GM23338 (cell line): ENCODE data around the gene CCDC186. TPM values are rescaled to one million over a fixed set of nuclear protein-coding genes. Genes with fewer than 3 reads are reported as not detected.

Experiments used
- ATAC-seq: fragments of 200-7000 bp; cut with Tn5 transposase; 3 replicates; pipeline ENCODE4 v1.9.1; 2020
- DNase-seq: peaks from one replicate; pipeline ENCODE4 v3.0.0-alpha.2; 2015; ENCODE audit warnings: low spot score
- H2AFZ ChIP-seq: fragments of 200-600 bp; sonication (generic); 2 replicates; pipeline ENCODE4 v1.8.0; 2016; ENCODE audit warnings: antibody characterized with exemption, mild to moderate bottlenecking, moderate library complexity
- H3F3A ChIP-seq: fragments of 200-600 bp; sonication (generic); replicated peaks from 2 replicates; pipeline ENCODE4 v1.8.0; 2017; ENCODE audit warnings: antibody characterized with exemption, mixed run types, low read depth
- H3K27ac ChIP-seq: fragments of 200-600 bp; sonication (generic); 2 replicates; pipeline ENCODE4 v1.6.1; 2016; ENCODE audit warnings: low read depth
- H3K27me3 ChIP-seq: fragments of 200-600 bp; sonication (generic); 2 replicates; pipeline ENCODE4 v1.8.0; 2016; ENCODE audit warnings: mild to moderate bottlenecking, mixed run types, moderate library complexity; ENCODE audit not compliant: insufficient read depth
- H3K36me3 ChIP-seq: fragments of 200-600 bp; sonication (generic); 2 replicates; pipeline ENCODE4 v1.8.0; 2016; ENCODE audit warnings: mild to moderate bottlenecking; ENCODE audit not compliant: insufficient read depth
- H3K4me1 ChIP-seq: fragments of 200-600 bp; sonication (generic); 2 replicates; pipeline ENCODE4 v1.8.0; 2016; ENCODE audit warnings: mild to moderate bottlenecking, moderate library complexity; ENCODE audit not compliant: insufficient read depth
- H3K4me2 ChIP-seq: fragments of 200-600 bp; sonication (generic); 2 replicates; pipeline ENCODE4 v1.7.1; 2017; ENCODE audit warnings: mixed run types
- H3K4me3 ChIP-seq: fragments of 200-600 bp; sonication (generic); 2 replicates; pipeline ENCODE4 v1.6.1; 2016; ENCODE audit warnings: mixed run types
- H3K79me2 ChIP-seq: fragments of 200-600 bp; sonication (generic); replicated peaks from 2 replicates; pipeline ENCODE4 v1.8.0; 2017; ENCODE audit warnings: mild to moderate bottlenecking; ENCODE audit not compliant: insufficient read depth
- H3K9me2 ChIP-seq: fragments of 200-600 bp; sonication (generic); 2 replicates; pipeline ENCODE4 v1.8.0; 2017; ENCODE audit not compliant: insufficient read depth
- H4K20me1 ChIP-seq: fragments of 200-600 bp; sonication (generic); replicated peaks from 2 replicates; pipeline ENCODE4 v1.8.0; 2017; ENCODE audit warnings: mild to moderate bottlenecking; ENCODE audit not compliant: insufficient read depth
- H3K27ac Mint-ChIP-seq: 2 replicates; pipeline ENCODE4 v1.8.0; 2020; ENCODE audit warnings: inconsistent platforms, mild to moderate bottlenecking, moderate library complexity, mixed read lengths
- H3K27me3 Mint-ChIP-seq: 3 replicates; pipeline ENCODE4 v1.8.0; 2022; ENCODE audit warnings: low read depth, mild to moderate bottlenecking, moderate library complexity, mixed read lengths, inconsistent platforms; ENCODE audit not compliant: insufficient read depth, poor library complexity
- H3K36me3 Mint-ChIP-seq: 3 replicates; pipeline ENCODE4 v1.8.0; 2021; ENCODE audit warnings: low read depth, mild to moderate bottlenecking, inconsistent platforms, moderate library complexity, mixed read lengths
- H3K4me1 Mint-ChIP-seq: 3 replicates; pipeline ENCODE4 v1.8.0; 2020; ENCODE audit warnings: mild to moderate bottlenecking, inconsistent platforms, mixed read lengths
- H3K4me3 Mint-ChIP-seq: 3 replicates; pipeline ENCODE4 v1.8.0; 2021; ENCODE audit warnings: moderate library complexity, mild to moderate bottlenecking, inconsistent platforms, mixed read lengths
- H3K9me3 Mint-ChIP-seq: 3 replicates; pipeline ENCODE4 v1.8.0; 2020; ENCODE audit warnings: moderate library complexity, mild to moderate bottlenecking, inconsistent platforms, mixed read lengths
- CREB1 ChIP-seq: fragments of 250-450 bp; sonication (Bioruptor Pico); IDR thresholded peaks from 2 replicates; pipeline ENCODE4 v1.5.0; 2020; ENCODE audit warnings: low read depth, mild to moderate bottlenecking, moderate library complexity
- ETS1 ChIP-seq: IDR thresholded peaks from 2 replicates; pipeline ENCODE4 v1.6.1; 2016; ENCODE audit warnings: antibody characterized with exemption
- EZH2 ChIP-seq: fragments of 200-600 bp; sonication (generic); IDR thresholded peaks from one replicate; pipeline ENCODE4 v1.8.0; 2017; ENCODE audit warnings: antibody characterized with exemption, mild to moderate bottlenecking, low read depth; ENCODE audit not compliant: unreplicated experiment
- EZH2phosphoT487 ChIP-seq: fragments of 200-600 bp; sonication (generic); IDR thresholded peaks from one replicate; pipeline ENCODE4 v1.8.1; 2018; ENCODE audit warnings: antibody characterized with exemption; ENCODE audit not compliant: unreplicated experiment
- JUNB ChIP-seq: IDR thresholded peaks from one replicate; pipeline ENCODE4 v1.6.1; 2016; ENCODE audit warnings: antibody characterized with exemption; ENCODE audit not compliant: unreplicated experiment
- NANOG ChIP-seq: IDR thresholded peaks from 2 replicates; pipeline ENCODE4 v1.6.1; 2016; ENCODE audit warnings: antibody characterized with exemption, borderline replicate concordance
- STAT1 ChIP-seq: IDR thresholded peaks from one replicate; pipeline ENCODE4 v1.6.1; 2016; ENCODE audit warnings: antibody characterized with exemption; ENCODE audit not compliant: unreplicated experiment
- ZNF114 ChIP-seq: fragments of 250-450 bp; sonication (Bioruptor Pico); IDR thresholded peaks from 2 replicates; pipeline ENCODE4 v1.5.0; 2020; ENCODE audit warnings: mild to moderate bottlenecking, moderate library complexity
- ZNF331 ChIP-seq: fragments of 250-450 bp; sonication (Bioruptor Pico); IDR thresholded peaks from 2 replicates; pipeline ENCODE4 v1.5.0; 2020; ENCODE audit warnings: low read depth, mild to moderate bottlenecking, moderate library complexity
- ZNF462 ChIP-seq: fragments of 250-450 bp; sonication (Bioruptor Pico); IDR thresholded peaks from 2 replicates; pipeline ENCODE4 v1.5.0; 2020; ENCODE audit warnings: mild to moderate bottlenecking, moderate library complexity
- polyA plus RNA-seq: library from polyadenylated mRNA; unstranded; fragments of >200 nt; fragmentation: Nextera tagmentation; extraction: Ambion mirVana; gene quantifications from 2 replicates; pipeline ENCODE4 v1.2.1, GENCODE V29; 2016
- total RNA-seq: library from RNA; depleted of rRNA; stranded (reverse); fragments of >200 nt; shearing (Covaris generic); gene quantifications from 2 replicates; pipeline ENCODE4 v1.2.3, GENCODE V29; 2014

CCDC186 gene
- total and polyA plus RNA-seq, 2 experiments from 2014 or later: 24.2 to 50.7 TPM

- Histone ChIP-seq H2AFZ (no peak overlapping the region), H3K9me2 (no peaks in the 10 kb centered on the region), H4K20me1 (0 out of 2 replicates have a peak, but pooled peaks cover 3% of the 10 kb centered on the region), H3K27ac (no peak overlapping the region), H3K79me2 (peaks cover 66% of the 10 kb centered on the region), H3K4me2 (peak overlapping the region; percentile 91), H3F3A (no peaks in the 10 kb centered on the region), H3K4me3 (peak overlapping the region; percentile 84), H3K4me1 (peaks cover 14% of the 10 kb centered on the region), H3K36me3 (no peaks in the 10 kb centered on the region), H3K27me3 (0 out of 2 replicates have a peak, but pooled peaks cover 6% of the 10 kb centered on the region)
- peaks cover 23% of the 10 kb centered on the region for H3K4me1 Mint-ChIP-seq
- peaks cover 19% of the 10 kb centered on the region for H3K9me3 Mint-ChIP-seq
- peaks cover 28% of the 10 kb centered on the region for H3K36me3 Mint-ChIP-seq
- ATAC-seq (no peak), DNase-seq (no peak)
- TF ChIP-seq ZNF114 (CRISPR knock-in tag): no peak
- no peak for TF ChIP-seq ZNF462 (CRISPR knock-in tag)
- no peak for TF ChIP-seq EZH2phosphoT487
- TF ChIP-seq ETS1: no peak
- TF ChIP-seq NANOG: no peak
- TF ChIP-seq CREB1: no peak
- TF ChIP-seq JUNB: no peak
- no peak for TF ChIP-seq ZNF331 (CRISPR knock-in tag)
- no peak for TF ChIP-seq EZH2
- no peak for TF ChIP-seq STAT1
- peak overlapping the region; percentile 99 for H3K4me3 Mint-ChIP-seq
- peaks cover 4% of the 10 kb centered on the region for H3K27me3 Mint-ChIP-seq
- H3K27ac Mint-ChIP-seq: no peak overlapping the region
These were observed 1.8 kb downstream of the CCDC186 start for GRCh38 chr10:114172216-114172615.
